ENCODE results near the gene PRR5.

PRR5 gene

DNA sequence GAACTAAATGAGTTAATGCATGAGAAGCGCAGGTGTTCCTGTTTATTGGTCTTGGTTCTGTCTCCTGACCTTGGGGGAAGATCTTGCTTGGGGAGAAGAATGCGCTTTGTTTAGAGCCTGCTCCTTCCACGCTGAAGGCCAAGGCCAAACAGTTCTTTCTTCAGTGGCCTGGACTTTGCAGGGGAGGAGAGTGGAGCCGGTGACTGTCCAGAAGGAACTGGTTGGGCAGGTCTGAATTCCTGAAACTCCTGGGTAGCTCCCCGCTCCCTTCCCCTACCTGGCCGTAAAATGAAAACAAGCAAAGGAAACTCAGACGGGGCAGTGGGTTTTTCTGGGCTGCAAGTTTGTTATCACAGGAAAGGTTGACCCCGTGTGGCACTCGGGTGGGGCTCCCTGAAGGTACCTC lies 54.0 kb downstream of the PRR5 start:
- Histone ChIP-seq H3K4me2 (no peak overlapping the region), H4K20me1 (ENCODE audit: insufficient read depth) (no peaks in the 10 kb centered on the region), H3K4me3 (IDR thresholded peaks at IDR 0.05; ENCODE audit: insufficient read depth, low read depth, low read length) (no peak overlapping the region), H3K4me1 (ENCODE audit: low read depth, poor library complexity, severe bottlenecking) (no peaks in the 10 kb centered on the region), H2AFZ (ENCODE audit: low read depth) (no peak overlapping the region), H3K36me3 (ENCODE audit: insufficient read depth) (no peaks in the 10 kb centered on the region), H3K27me3 (ENCODE audit: insufficient read depth, low read depth) (no peaks in the 10 kb centered on the region; the same call in 1 of the 2 replicates), H3K79me2 (ENCODE audit: insufficient read depth, low read depth) (no peaks in the 10 kb centered on the region), H3K9ac (no peak overlapping the region), H3K27ac (no peak overlapping the region)
- TF ChIP-seq, protein P1, sequence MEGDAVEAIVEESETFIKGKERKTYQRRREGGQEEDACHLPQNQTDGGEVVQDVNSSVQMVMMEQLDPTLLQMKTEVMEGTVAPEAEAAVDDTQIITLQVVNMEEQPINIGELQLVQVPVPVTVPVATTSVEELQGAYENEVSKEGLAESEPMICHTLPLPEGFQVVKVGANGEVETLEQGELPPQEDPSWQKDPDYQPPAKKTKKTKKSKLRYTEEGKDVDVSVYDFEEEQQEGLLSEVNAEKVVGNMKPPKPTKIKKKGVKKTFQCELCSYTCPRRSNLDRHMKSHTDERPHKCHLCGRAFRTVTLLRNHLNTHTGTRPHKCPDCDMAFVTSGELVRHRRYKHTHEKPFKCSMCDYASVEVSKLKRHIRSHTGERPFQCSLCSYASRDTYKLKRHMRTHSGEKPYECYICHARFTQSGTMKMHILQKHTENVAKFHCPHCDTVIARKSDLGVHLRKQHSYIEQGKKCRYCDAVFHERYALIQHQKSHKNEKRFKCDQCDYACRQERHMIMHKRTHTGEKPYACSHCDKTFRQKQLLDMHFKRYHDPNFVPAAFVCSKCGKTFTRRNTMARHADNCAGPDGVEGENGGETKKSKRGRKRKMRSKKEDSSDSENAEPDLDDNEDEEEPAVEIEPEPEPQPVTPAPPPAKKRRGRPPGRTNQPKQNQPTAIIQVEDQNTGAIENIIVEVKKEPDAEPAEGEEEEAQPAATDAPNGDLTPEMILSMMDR (conservative IDR thresholded peaks at IDR 0.05; ENCODE audit: low read depth, low read length): no peak

DNA sequence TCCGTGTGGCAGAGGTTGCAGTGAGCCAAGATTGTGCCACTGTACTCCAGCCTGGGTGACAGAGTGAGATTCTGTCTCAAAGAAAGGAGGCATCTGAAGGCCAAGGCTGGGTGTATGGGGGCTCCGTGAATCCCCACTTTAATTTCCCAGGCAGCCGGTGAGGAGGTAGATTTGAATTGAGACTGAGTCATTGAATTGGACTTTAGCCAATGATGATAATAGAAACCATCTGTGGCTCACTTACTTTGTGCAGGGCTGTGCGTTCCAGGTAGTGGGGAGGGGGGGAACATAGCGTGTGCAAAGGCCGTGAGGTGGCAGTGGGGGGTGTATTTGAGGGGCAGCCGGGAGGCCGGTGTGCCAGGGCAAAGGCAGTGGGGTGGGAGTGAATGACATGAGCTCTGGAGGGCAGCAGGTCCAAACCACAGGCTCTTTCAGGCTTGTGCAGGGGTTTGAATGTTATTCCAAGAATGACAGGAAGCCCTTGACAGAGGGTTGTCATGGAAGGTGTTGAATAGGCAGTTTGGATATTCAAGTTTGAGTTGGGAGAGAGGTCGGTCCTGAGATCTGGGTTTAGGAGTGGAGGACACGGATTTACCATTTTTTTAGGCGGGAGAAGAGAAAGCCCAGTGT lies 56.5 kb downstream of the PRR5 start:
- Histone ChIP-seq H3K4me2 (no peak overlapping the region), H3K79me2 (ENCODE audit: insufficient read depth, low read depth) (no peaks in the 10 kb centered on the region)

DNA sequence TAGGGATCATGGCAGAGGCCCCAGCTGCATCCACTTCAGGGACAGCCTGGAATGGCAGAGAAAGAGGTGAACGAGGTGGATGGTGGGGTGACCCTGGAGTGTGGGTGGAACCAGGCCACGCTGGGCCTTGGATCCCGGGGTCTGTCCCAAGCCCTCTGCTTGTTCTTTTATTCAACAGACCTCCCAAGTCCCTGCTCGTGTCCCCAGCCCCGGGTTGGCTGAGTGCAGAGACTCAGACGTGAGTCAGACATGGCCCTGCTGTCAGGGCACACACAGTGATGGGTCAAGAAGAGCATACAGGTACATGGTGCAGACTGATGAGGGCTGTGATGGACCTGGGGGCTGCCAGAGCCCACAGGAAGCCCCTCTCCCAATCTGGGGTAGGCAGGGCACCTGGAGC lies 57.0 kb downstream of the PRR5 start:
- Histone ChIP-seq H4K20me1 (ENCODE audit: insufficient read depth) (no peaks in the 10 kb centered on the region), H3K4me1 (ENCODE audit: low read depth, poor library complexity, severe bottlenecking) (no peaks in the 10 kb centered on the region), H3K36me3 (ENCODE audit: insufficient read depth) (no peaks in the 10 kb centered on the region), H3K27ac (no peak overlapping the region), H3K4me2 (no peak overlapping the region), H2AFZ (ENCODE audit: low read depth) (no peak overlapping the region), H3K27me3 (ENCODE audit: insufficient read depth, low read depth) (no peaks in the 10 kb centered on the region; the same call in 1 of the 2 replicates), H3K4me3 (IDR thresholded peaks at IDR 0.05; ENCODE audit: insufficient read depth, low read depth, low read length) (no peak overlapping the region), H3K79me2 (ENCODE audit: insufficient read depth, low read depth) (no peaks in the 10 kb centered on the region), H3K9ac (no peak overlapping the region)
- TF ChIP-seq, protein P1 (conservative IDR thresholded peaks at IDR 0.05; ENCODE audit: low read depth, low read length): no peak

More for the DNA sequence above, 56.5 kb downstream of the PRR5 start:
- Histone ChIP-seq H3K9ac (no peak overlapping the region), H4K20me1 (ENCODE audit: insufficient read depth) (no peaks in the 10 kb centered on the region), H3K27ac (no peak overlapping the region), H3K4me1 (ENCODE audit: low read depth, poor library complexity, severe bottlenecking) (no peaks in the 10 kb centered on the region), H2AFZ (ENCODE audit: low read depth) (no peak overlapping the region), H3K27me3 (ENCODE audit: insufficient read depth, low read depth) (no peaks in the 10 kb centered on the region; the same call in 1 of the 2 replicates), H3K36me3 (ENCODE audit: insufficient read depth) (no peaks in the 10 kb centered on the region), H3K4me3 (IDR thresholded peaks at IDR 0.05; ENCODE audit: insufficient read depth, low read depth, low read length) (no peak overlapping the region)
- TF ChIP-seq, protein P1 (conservative IDR thresholded peaks at IDR 0.05; ENCODE audit: low read depth, low read length): no peak

DNA sequence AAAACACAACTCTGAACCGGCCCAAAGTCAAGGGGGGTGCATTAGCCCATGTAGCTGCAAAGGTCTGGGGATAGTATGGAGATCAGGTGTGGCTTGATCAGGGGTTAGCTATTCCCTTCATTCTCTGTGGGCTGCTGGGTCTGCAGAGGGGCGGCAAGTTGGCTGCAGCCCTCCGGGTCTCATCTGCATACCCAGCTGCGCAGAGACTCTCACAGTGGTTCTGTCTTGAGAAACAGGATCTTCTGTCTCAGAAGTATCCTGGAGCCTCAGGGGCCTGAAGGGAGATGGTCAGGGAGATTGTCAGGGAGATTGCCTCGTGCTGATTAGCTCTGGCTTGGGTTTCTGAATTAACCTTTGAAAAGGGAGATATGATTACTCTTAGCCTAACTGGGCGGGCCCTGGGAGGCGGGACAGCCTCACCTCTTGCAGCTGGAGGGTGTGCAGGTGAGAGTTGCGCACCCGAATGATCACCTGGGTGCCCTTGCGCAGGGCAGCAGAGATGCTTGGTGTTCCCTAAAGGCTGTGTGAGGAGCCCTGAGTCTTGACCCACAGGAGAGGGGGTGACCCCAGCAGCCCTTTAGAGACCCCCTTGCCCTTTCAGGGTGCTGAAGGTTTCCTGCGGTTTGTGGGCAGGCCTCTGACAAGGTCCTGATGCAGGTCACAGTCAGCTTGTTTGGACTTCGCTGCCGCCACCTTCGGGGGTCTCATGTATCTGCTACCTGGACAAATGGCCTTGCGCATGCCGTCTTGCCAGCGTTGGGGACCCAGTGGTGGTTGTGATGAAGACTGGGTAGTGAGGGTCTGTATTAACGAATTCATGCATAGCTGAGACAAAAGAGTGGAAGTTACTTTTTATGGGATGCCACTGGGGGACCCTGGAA lies 57.7 kb downstream of the PRR5 start:
- H3K4me3 ChIP-seq (IDR thresholded peaks at IDR 0.05; ENCODE audit: insufficient read depth, low read depth, low read length): no peak overlapping the region
- H3K4me1 ChIP-seq (ENCODE audit: low read depth, poor library complexity, severe bottlenecking): no peaks in the 10 kb centered on the region
- no peak overlapping the region for H3K9ac ChIP-seq
- H3K27me3 ChIP-seq (ENCODE audit: insufficient read depth, low read depth): no peaks in the 10 kb centered on the region; the same call in 1 of the 2 replicates
- H3K4me2 ChIP-seq: no peak overlapping the region
- H2AFZ ChIP-seq (ENCODE audit: low read depth): no peak overlapping the region
- H3K79me2 ChIP-seq (ENCODE audit: insufficient read depth, low read depth): no peaks in the 10 kb centered on the region
- TF ChIP-seq, protein P1 (conservative IDR thresholded peaks at IDR 0.05; ENCODE audit: low read depth, low read length): no peak
- no peak overlapping the region for H3K27ac ChIP-seq
- no peaks in the 10 kb centered on the region for H4K20me1 ChIP-seq (ENCODE audit: insufficient read depth)
- H3K36me3 ChIP-seq (ENCODE audit: insufficient read depth): no peaks in the 10 kb centered on the region
